Erythroblast (primary cell): ENCODE results near the gene KIF21B.

Source experiments
- GATA1 ChIP-seq: IDR thresholded peaks from 2 replicates; pipeline ENCODE4 v1.6.1; 2011; ENCODE audit warnings: low read depth, mild to moderate bottlenecking, control low read depth, low read length, moderate library complexity
- POLR2A ChIP-seq: IDR thresholded peaks from 2 replicates; pipeline ENCODE4 v1.6.1; 2011; ENCODE audit warnings: mild to moderate bottlenecking, low read length

DNA sequence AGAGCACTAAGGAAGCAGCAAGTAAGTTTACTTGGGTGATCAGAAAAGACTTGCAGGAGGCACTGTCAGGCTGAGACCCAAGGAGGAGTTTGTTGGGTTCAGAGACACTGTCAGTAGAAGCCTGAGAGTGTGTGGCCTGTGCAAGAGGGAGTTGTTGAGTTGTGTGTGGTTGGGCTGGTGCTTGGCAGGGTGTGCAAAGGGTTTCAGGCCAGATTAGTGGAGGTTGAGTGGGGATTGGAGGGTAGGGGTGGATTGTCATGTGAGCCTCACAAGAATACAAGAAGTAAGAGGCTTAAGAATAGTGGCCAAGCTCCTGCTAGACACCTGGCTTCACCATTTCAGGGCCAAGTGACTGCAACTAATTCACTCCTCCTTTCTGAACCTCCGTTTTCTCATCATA, 8.9 kb upstream of the KIF21B start:
- TF ChIP-seq POLR2A (no peak), GATA1 (no peak)
